ENCODE data around the gene ALG3.
A peak's percentile ranks its signal among the peaks of the same experiment; 100 is the strongest.

Gene ALG3

DNA sequence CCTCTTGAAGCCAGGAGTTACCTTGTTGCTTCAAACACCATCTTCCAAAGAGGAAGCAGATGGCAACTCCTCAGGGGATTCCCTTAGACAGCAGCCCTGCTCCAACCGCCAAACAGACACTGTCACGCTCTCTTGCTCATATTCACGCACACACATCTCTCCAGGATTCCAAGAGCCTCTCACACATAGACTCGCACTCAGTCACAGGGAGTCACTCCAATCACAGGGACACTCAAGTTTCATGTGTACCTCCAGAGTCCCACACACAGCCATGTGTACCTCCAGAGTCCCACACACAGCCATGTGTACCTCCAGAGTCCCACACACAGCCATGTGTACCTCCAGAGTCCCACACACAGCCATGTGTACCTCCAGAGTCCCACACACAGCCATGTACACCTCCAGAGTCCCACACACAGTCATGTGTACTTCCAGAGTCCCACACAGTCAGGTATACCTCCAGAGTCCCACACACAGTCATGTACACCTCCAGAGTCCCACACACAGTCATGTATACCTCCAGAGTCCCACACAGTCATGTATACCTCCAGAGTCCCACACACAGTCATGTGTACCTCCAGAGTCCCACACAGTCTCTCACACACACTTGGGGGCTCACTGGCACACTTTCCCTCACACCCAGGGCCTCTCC, 13.3 kb downstream of the ALG3 start:
- no peak for DNase-seq (ENCODE audit: low spot score)

DNA sequence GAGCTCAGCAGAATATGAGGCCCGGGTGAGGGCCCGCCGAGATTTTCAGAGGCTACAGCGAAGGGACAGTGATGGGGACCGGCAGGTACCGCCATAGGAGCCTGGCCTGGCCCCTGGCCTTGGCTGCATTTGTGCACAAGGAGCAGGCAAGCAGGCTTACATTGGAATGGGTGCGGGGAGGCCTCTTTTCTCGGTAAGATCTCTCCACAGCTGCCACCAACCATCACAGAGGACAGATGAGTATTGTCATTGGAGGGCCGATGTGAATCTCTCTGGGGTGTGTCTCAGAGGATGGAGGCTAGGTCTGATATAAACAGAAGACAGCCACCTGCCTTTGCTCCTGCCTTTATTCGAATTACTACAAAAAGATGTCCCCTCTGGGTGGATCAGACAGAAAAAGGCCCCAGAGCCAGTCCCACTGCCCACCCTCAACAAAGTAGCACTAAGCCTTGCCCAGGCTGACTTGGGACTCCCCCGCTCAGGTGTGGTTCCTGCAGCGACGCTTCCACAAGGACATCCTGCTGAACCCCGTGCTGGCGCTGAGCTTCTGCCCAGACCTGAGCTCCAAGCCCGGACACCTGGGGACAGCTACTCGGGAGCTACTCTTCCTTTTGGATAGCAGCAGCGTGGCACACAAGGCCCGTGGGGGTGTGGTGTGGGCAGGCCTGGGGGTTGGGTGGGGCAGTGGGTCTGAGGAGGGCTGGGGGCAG, 13.9 kb downstream of the ALG3 start:
- no peak for DNase-seq (ENCODE audit: low spot score)

DNA sequence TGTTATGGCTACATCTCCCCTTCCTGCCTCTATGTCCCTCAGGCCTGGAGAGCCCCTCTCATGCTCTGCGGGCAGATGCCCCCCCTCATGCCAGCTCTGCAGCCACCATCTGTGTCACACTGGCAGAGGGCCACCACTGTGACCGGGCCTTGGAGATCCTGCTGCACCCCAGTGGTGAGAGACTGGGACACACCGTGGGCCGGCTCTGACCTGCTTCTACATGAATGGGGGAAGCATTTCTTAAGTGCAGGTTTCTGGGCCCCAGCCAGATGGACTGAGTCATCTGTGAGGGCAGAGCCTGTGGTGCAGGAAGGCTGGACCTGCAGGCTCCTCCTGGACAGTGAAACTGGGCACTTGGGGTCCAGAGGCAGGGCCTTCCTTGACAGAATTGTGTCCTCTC, 14.5 kb downstream of the ALG3 start:
- peak; percentile 30 for DNase-seq (ENCODE audit: low spot score)

DNA sequence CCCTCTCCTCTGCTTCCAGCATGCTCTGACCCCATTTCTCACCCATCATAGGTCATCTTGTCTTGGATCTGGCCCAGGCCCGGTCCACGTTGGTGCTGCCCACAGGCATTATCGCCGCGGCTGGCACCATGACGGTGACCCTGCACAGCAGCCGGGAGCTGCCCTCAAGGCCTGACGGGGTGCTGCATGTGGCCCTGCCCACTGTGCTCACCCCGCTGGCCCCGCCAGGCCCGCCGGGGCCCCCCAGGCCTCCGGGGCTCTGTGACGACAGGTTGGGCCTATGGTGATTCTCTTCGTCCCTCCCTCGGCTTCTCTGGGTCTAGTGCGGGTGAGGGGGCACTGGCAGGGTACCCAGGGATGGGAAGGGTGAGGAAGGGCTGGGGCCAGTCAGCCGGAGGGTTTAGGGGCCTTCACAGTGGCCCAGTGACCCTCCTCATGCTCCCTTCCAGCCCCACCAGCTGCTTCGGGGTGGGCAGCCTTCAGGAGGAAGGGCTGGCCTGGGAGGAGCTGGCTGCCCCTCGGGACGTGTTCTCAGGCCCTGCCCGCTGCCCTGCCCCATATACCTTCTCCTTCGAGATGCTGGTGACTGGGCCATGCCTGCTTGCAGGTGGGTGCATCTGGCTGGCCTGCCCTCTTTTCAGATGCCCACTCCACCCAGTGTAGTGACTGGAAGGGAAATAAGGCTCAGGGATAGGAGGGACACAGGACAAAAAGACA, 15.5 kb downstream of the ALG3 start:
- DNase-seq (ENCODE audit: low spot score): no peak

DNA sequence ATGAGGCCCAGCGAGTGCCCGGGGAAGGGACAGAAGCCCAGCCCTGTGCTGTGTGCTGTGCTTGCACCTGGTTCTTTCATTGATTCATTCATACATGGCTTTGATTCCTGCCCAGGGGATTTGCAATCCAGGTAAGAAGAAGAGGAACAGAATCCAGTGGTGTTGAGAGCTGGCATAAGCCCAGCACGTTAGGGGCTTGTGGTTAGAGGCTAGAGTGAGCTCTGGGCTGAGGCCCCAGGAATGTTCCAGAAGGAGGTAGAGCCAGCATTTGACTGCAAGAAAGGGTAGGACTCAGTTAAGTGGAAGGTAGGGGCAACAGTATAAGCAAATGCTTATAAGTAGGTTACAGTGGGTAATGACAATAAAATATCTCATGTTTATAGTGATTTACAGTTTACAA, 17.1 kb downstream of the ALG3 start:
- DNase-seq (ENCODE audit: low spot score): no peak

DNA sequence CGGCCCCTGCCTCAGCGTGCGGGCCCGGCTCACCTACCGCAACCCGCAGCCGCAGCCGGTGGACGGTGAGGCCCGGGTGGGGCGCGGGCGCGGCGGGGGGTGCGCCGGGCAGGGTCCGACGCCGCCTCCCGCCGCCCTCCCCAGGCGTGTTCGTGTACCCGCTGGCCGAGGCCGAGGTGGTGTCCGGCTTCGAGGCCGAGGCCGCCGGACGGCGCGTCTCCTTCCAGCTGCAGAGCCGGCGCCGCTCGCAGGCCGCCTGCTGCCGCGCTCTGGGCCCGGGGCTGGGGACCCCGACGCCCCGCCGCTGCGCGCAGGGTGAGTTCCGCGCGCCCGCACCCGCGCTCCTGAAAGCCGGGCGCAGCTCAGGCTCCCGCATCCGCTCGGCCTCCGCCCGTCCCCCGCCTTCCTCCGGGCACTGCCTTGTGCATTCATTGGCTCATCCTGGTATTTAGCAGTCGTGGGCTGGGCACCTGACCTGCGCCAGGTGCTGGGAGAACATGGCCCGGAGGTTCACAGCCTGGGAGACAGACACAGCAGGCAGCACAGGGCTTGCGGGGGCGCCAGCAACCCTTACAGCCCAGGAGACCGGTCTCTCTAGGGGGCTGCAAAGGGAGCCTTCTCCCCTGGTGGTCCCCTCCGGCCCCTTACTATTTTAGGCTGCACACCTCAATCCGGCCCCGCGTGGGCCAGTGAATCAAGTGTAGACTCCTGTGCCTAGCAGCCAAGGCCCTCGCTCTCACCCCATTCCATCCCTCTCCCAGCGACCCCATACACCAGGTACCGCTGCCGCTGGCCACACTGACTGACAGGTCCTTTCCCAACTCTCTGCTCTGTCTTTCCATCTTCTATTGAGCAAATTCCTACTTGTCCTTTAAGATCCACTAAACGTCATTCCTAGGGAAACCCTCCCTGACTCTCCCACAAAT, 17.9 kb downstream of the ALG3 start:
- DNase-seq (ENCODE audit: low spot score): no peak

DNA sequence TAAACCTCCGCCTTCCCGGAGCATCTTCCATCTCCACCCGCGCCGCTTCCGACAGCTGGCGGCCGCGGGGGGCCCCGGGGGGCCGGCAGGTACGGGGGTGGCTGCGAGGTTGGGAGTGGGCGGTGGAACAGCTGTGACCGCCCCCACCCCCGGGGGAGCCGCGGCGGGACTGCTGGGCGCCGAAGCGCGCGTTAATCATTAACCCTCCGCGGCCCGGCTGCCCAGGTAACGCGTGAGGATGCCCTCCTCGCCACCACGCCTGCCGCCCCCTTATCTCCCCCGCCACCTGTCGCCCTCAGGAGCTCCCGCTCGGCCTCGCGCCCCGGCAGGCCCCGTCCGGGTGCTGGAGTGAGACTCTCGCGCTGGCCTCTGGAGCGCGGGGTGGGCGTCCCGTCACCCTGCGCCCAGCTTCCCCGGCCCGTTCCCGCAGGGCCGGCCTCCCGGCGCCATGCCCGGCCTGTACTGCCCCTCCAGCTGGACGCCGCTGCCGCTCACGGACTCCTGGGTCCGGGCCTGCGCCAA, 18.6 kb downstream of the ALG3 start:
- DNase-seq (ENCODE audit: low spot score): no peak

DNA sequence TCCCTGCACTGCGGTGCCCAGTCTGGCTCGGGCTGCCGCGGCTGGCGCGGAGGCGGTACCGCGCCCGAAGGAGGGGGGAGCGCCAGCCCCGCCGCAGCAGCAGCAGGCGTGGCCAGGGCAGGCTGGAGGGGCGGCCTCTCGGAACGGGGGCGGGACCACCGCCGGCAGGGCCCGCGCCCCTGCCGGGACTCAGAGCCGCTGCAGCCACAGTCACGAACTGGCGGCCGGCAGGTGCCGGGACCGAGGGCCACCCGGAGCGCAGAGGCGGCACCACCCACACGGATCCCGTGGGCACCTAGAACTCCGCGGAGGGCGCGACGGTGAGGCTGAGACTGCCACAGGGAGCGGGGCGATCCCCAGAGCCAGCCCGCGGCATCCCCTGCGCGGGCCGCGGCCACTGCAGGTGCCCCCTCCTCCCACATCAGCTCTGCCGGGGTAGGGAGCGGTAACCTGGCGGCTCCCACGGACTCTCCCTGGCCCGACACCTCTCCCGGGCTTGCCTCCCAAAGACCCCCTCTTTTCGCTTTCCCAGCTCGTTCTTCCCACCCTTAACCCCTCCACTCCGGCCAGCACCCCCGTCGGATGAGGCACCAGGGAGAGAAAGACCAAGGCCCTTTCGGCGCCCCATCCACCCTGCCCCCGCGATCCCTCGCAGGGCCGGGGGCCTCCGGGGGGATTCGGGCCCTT, 19.2 kb downstream of the ALG3 start, which contains the start of gene VWA5B2:
Gene VWA5B2 (plus strand): TSS at position 192 of the 687 bp plus-strand sequence. CDS start 944 bp downstream, outside the sequence.
- DNase-seq (ENCODE audit: low spot score): peak; percentile 85

DNA sequence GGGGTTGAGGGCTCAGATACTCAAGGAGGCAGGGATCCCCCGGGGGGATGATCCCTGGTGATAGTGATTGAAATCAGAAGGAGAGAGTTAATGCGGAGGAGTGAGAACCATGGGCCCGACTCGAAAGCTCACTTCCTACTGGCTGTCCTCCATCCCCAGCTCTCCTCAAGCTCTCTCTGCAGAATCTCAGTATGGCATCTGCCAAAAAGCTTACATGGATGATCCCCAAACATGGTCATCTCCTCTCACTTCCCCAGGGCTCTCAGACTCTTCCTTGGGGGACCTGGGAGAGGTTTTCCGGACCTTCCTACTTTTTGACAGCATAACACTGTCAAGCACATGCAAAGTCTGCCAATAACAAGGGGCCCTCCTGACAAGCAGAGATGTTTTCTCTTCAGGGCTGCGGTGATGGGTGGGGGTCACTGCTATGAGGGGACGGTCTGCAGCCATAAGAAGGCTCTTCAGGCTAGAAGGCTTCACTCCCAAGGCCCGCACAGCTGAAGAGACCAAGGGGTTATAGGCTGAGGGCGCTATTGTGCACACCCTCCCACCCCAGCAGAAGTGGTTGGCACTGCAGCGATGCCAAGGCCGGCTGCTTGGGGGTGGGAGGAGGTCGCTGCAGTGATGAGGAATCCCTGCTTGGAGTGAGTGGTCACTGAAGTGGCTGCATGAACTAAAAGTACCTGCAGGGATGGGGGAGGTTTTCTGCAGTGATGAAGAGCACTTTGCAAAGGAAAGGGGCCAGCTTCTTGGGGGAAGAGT, 20.2 kb downstream of the ALG3 start:
- no peak for DNase-seq (ENCODE audit: low spot score)

DNA sequence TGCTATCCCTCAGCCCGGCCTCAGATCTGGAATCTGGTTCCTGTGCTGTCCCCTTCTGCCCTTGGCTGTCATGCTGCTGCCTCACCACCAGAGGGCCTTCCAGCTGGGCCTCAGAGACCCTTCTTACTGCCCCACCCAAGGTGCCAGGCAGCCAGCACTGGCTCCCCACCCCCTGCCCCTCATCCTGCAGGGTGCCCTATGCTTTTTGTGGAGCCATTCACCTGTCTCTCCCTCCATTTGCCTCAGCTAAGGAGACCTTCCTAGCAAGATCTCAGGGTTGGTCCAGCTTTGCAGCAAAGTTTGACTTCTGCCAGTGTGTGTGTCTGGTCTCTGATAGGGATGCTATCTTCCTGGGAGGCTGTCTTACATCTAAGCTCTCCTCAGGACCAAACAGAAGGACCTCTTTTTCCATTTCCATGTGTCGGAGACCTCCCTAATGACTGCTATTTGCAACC, 21.3 kb downstream of the ALG3 start:
- peak; percentile 72 for DNase-seq (ENCODE audit: low spot score)

DNA sequence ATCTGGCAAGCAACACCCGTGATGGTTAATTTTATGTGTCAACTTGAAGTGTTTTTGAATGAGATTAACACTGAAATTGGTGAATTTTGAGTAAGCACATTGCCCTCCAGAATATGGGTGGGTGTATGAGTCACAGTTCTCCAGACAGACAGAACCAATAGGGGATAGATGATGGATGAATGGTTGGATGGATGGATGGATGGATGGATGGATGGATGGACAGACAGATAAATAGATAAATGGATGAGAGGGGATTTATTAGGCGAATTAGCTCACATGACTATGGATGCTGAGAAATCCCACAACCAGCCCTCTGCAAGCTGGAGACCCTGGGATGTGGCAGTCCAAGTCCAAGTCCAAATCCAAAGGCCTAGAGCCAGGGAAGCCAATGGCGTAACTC, 24.8 kb downstream of the ALG3 start:
- DNase-seq (ENCODE audit: low spot score): no peak

DNA sequence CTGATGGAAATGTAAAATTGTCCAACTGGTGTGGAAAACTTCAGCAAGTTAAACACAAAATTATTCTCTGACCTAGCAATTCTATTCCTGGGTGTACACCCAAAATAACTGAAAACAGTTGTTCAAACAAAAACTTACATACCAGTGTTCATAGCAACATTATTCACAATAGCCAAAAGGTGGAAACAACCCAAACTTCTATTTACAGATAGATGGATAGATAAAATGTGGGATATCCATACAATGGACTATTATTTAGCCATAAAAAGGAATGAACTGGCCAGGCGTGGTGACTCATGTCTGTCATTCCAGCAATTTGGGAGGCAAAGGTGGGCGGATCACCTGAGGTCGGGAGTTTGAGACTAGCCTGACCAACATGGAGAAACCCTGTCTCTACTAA, 26.2 kb downstream of the ALG3 start:
- DNase-seq (ENCODE audit: low spot score): no peak

DNA sequence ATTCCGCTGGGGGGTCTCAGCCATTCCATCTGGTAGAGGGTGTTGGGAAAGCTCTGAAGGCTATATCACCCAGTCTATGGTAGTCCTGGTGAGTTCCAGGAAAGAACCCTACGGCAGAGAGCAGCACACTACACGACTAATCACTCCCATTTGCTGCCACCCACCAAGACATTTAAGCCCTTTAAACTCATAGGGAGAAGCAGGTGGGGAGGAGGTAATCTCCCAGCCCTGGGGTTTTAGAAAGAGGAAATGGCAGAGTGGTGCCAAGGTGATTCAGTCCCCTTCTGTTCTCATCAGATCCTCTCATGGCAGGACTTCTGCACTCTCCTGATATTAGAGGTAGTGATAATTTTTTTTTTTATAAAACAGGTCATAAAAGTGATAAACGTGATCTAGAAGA, 29.9 kb downstream of the ALG3 start:
- DNase-seq (ENCODE audit: low spot score): no peak

DNA sequence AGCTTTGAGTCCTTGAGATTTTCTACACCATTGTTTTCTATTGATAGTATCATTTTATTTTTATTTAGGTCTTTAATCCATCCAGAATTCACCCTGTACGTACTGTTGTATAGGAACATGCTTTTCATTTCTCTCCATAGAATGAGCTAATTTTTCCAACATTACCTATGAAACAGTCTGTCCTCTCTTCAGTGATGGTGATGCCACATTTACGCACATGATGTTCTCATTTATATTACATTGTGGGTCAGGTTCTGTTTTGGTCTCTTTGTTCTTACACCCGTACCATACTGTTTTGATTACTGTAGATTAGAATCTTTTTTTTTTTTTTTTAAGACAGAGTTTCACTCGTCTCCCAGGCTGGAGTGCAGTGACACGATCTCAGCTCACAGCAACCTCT, 37.0 kb downstream of the ALG3 start:
- DNase-seq (ENCODE audit: low spot score): no peak

DNA sequence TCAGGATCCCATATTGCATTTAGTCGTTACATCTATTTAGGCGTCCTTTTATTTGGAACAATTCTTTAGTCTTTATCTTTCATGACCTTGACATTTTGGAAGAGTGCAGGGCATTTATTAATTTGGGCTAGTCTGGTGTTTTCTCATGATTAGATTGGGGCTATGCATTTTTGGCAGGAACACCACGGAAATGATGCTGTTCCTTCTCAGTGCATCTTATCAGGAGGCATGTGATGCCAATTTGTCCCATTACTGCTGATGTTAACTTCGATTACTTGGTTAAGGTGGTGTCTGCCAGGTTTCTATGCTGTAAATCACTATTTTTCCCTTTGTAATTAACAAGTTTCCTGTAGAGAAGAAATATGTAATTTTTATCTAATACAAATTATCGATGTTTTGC, 37.5 kb downstream of the ALG3 start:
- DNase-seq (ENCODE audit: low spot score): no peak

DNA sequence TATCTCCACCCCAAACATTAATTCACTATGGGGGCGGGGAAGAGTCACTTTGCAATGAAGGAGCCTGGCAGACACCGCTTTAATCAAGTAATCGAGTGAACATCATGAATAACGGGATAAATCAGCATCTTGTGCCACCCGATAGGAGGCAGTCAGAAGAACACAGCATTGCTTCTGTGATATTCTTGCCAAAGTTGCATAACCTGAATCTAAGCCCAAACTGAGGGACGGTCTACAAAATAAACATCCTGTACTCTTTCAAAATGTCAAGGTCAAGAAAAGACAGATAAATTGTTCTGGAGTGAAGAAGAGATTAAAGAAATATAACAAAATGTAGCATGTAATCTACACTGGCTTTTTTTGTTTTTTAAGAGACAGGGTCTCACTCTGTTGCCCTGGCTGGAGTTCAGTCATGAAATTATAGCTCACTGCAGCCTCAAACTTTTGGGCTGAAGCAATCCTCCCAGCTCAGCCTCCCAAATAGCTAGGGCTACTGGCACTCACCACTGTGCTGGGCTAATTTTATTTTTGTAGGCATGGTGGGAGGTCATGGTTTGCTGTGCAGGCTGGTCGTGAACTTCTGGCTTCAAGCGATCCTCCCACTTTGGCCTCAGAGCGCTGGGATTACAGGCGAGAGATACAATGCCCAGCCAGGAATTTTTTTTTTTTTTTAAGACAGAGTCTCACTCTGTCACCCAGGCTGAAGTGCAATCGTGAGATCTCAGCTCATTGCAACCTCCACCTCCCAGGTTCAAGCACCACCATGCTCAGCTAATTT, 39.4 kb downstream of the ALG3 start:
- DNase-seq (ENCODE audit: low spot score): no peak

DNA sequence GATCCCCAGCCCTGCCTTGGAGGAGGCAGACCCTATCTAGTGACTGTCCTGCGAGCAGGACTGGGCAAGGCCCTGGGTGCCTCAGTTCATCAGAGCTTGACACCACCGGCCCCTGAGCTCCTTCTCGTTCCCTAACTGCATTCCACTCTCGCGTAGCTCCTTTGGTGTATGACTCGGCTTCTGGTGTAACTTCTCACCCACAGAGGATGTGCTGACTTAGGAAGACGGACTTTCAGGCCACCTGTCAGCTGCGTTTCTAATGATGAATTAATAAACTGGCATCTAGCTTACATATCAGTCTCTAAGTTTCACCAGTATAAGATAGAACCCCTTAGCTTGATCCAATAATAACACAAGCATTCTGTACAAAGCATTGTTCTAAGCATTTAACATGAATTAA, 45.2 kb downstream of the ALG3 start:
- DNase-seq (ENCODE audit: low spot score): no peak

DNA sequence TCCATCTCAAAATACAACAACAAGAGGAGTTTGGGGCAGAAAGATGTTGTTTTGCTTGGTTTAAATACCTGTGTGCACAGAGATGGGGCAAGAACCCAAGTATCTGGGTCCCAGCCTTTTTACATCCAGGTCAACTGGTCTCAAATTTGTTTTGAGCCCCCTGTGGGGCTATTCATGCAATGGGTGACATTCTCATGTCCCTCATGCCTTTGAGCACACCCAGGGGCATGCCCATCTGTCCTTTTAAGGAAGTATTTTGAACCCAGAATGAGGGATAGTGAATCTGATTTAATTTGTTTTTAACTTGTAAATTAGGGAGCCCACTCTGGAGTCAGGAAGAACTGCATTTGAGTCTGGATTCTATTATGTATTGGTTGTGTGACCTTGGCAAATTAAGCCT, 47.9 kb downstream of the ALG3 start:
- DNase-seq (ENCODE audit: low spot score): no peak

DNA sequence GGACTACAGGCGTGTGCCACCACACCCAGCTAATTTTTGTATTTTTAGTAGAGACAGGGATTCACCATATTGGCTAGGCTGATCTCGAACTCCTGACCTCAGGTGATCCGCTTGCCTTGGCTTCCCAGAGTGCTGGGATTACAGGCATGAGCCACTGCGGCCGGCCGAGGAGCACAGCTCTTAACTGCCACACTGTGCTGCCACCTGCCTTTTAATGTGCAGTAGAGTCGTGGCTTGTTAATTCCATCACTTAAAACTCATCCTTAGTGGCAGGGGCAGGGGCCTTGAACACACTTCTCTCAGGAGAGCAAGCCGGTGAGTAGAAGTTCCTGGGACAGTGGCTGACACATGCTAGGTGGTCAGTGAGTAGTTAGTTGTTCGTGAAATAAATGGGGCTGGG, 50.3 kb downstream of the ALG3 start:
- DNase-seq (ENCODE audit: low spot score): no peak

DNA sequence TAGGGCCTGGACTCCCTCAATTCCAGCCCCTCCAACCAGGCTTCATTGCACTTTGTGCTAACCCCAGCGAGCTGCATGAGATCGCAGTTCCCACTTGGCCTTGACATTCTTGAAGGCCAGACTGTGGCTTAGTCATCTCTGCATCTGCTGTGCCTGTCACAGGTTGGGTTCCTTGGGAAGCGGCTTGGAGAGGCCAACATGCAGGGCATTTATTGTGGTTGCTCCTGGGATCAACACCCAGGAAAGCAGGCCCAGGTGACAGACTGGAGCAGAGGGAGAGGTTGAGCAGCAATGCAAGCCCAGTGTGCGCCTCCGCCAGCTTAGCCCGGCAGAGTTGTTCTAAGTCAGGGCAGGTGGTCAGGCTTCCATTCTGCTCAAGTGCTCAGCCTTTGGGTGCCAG, 52.2 kb downstream of the ALG3 start:
- DNase-seq (ENCODE audit: low spot score): no peak
